Natural killer cell (primary cell): ENCODE data around the gene ASAP2. TPM values are rescaled to one million over a fixed set of nuclear protein-coding genes. Genes with fewer than 3 reads are reported as not detected.

ENCODE experiments used
- ATAC-seq, 3 donors: fragments of 150-1000 bp in 2 of 3; fragments of 200-7000 bp in 1 of 3; cut with Tn5 transposase; 1 replicate in 1 of 3; 2 replicates in 2 of 3; pipeline ENCODE4 v1.10.0; 2021; ENCODE audit warnings: mild to moderate bottlenecking in 2 of 3, moderate library complexity in 2 of 3
- DNase-seq, 2 donors: peaks; one replicate each; pipeline versions ENCODE4 v3.0.0 to v3.0.0-alpha.2; 2013 to 2021; ENCODE audit warnings: mixed read lengths in 1 of 2
- H3K27ac ChIP-seq: one replicate; pipeline ENCODE4 v1.5.1; 2013; ENCODE audit warnings: mild to moderate bottlenecking, low read length
- H3K27me3 ChIP-seq: one replicate; pipeline ENCODE4 v1.6.1; 2013; ENCODE audit warnings: low read length; ENCODE audit not compliant: control insufficient read depth, insufficient read depth
- H3K36me3 ChIP-seq: one replicate; pipeline ENCODE4 v1.6.1; 2013; ENCODE audit warnings: low read length; ENCODE audit not compliant: control insufficient read depth, insufficient read depth
- H3K4me1 ChIP-seq: one replicate; pipeline ENCODE4 v1.6.1; 2013; ENCODE audit warnings: low read length; ENCODE audit not compliant: control insufficient read depth, insufficient read depth
- H3K4me3 ChIP-seq: one replicate; pipeline ENCODE4 v1.5.1; 2013; ENCODE audit warnings: low read length
- H3K9me3 ChIP-seq: one replicate; pipeline ENCODE4 v1.6.1; 2013; ENCODE audit warnings: low read length; ENCODE audit not compliant: control insufficient read depth, insufficient read depth
- H3K27ac Mint-ChIP-seq, 2 donors: one replicate each; pipeline ENCODE4 v1.8.0; 2022; ENCODE audit warnings: mild to moderate bottlenecking in 2 of 2, mixed read lengths in 2 of 2, moderate library complexity in 1 of 2
- H3K27me3 Mint-ChIP-seq, 2 donors: one replicate each; pipeline ENCODE4 v1.8.0; 2022; ENCODE audit warnings: low read depth in 2 of 2, mixed read lengths in 2 of 2
- H3K36me3 Mint-ChIP-seq: one replicate; pipeline ENCODE4 v1.8.0; 2022; ENCODE audit warnings: mixed read lengths
- H3K4me1 Mint-ChIP-seq, 2 donors: one replicate each; pipeline ENCODE4 v1.8.0; 2022; ENCODE audit warnings: mixed read lengths in 2 of 2
- H3K4me3 Mint-ChIP-seq: one replicate; pipeline ENCODE4 v1.8.0; 2022; ENCODE audit warnings: mild to moderate bottlenecking, moderate library complexity, mixed read lengths
- H3K9me3 Mint-ChIP-seq, 2 donors: one replicate each; pipeline ENCODE4 v1.8.0; 2022; ENCODE audit warnings: mixed read lengths in 2 of 2
- CTCF ChIP-seq: fragments of 200-600 bp; IDR thresholded peaks from one replicate; pipeline ENCODE4 v1.8.0; 2022; ENCODE audit warnings: antibody characterized with exemption
- WGBS: methylation state at CpG from one replicate; pipeline ENCODE4 v1.1.7; 2013; ENCODE audit warnings: missing lambda C conversion rate; ENCODE audit not compliant: insufficient coverage; 5-methylcytosine and 5-hydroxymethylcytosine counted together
- intact Hi-C: fragments of 100-400 bp; cut with micrococcal nuclease; formaldehyde crosslinking; loops from one replicate; pipeline ENCODE4 v1.14.2; 2022
- total RNA-seq, 4 donors: library from RNA; stranded (reverse); fragments of 120-200 nt in 1 of 4; gene quantifications; one replicate each; pipeline versions ENCODE4 v1.2.3 to v1.2.4, GENCODE V29; 2013 to 2022

Gene ASAP2
- total RNA-seq, 3 donors from 2014 or later (not counting 1 experiment from before 2014, with no cell fraction given), result 0.20 to 1.8 (median 0.60) TPM

GRCh38 chr2:9330612-9331270 lies 124.1 kb downstream of the ASAP2 start:
- Mint-ChIP-seq H3K4me1 (no peaks in the 10 kb centered on the region), H3K9me3 (no peaks in the 10 kb centered on the region), H3K36me3 (no peaks in the 10 kb centered on the region), H3K27me3 (peaks cover 10 to 14% of the 10 kb centered on the region in 2 donors), H3K4me3 (no peak overlapping the region), H3K27ac (no peak overlapping the region)
- intact Hi-C loops, result no loop called here
- H3K27me3 ChIP-seq, result no peaks in the 10 kb centered on the region
- peaks cover 3% of the 10 kb centered on the region for H3K4me1 ChIP-seq
- H3K4me3 ChIP-seq, result no peak overlapping the region
- 65% methylated on average over 18 of the region's 19 CpGs for WGBS
- no peak overlapping the region for H3K27ac ChIP-seq
- no peaks in the 10 kb centered on the region for H3K9me3 ChIP-seq
- TF ChIP-seq CTCF, result no peak
- DNase-seq (no peak), ATAC-seq (no peak)
- H3K36me3 ChIP-seq, result no peaks in the 10 kb centered on the region

GRCh38 chr2:9331704-9332103 lies 125.1 kb downstream of the ASAP2 start:
- Histone ChIP-seq H3K4me3 (no peak overlapping the region), H3K36me3 (no peaks in the 10 kb centered on the region), H3K27ac (no peak overlapping the region), H3K27me3 (no peaks in the 10 kb centered on the region), H3K9me3 (no peaks in the 10 kb centered on the region), H3K4me1 (peaks cover 8% of the 10 kb centered on the region)
- no peak for TF ChIP-seq CTCF
- no peaks in the 10 kb centered on the region for H3K36me3 Mint-ChIP-seq
- no peak for ATAC-seq
- no peak overlapping the region for H3K4me3 Mint-ChIP-seq
- H3K27me3 Mint-ChIP-seq, result peaks cover 10 to 14% of the 10 kb centered on the region in 2 donors
- 67% methylated on average over 7 of the region's 7 CpGs for WGBS
- no peaks in the 10 kb centered on the region for H3K9me3 Mint-ChIP-seq
- no peak overlapping the region for H3K27ac Mint-ChIP-seq
- H3K4me1 Mint-ChIP-seq, result peaks cover 0 to 3% of the 10 kb centered on the region in 2 donors
- DNase-seq, result no peak
- intact Hi-C loops, result no loop called here

DNA sequence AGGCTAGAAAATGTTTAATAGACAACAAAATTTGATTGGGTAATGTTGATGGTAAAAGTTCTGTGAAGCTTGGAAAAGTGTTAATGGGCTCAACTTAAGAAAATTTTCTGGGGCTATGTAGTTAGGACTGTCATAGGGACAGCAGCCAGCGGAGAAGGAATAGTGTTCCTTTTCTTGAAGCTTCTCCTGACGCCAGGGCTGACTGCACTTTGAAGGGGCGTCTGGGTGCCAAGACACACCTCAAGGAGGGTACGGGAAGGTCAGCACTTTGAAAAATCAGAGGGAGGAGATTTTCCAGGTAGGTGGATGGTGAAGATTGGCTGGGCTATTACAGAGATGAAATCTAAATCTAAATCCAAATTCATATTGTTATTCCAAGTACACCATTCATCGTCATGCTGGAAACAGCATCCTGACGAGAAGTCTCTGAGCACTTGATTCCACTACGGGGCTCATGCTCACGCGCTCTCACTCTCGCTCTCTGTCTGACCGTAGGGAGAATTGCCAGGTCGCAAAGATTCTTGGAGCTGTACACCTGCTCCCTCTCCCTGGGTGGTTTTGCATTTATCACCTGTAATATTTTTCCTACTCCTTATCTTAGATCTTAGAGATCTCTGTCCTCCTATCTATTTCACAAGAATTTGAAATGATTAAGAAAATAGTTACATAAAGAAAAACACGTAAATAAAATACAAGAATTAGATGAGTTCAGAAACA lies 125.7 kb downstream of the ASAP2 start:
- ATAC-seq (no peak), DNase-seq (no peak)
- no peak for TF ChIP-seq CTCF
- peaks cover 0 to 3% of the 10 kb centered on the region in 2 donors for H3K4me1 Mint-ChIP-seq
- no peak overlapping the region for H3K27ac ChIP-seq
- H3K9me3 ChIP-seq, result no peaks in the 10 kb centered on the region
- H3K4me3 ChIP-seq, result no peak overlapping the region
- H3K27me3 ChIP-seq, result no peaks in the 10 kb centered on the region
- intact Hi-C loops, result no loop called here
- no peak overlapping the region for H3K4me3 Mint-ChIP-seq
- WGBS, result 98% methylated on average over 12 of the region's 13 CpGs
- no peak overlapping the region for H3K27ac Mint-ChIP-seq
- H3K9me3 Mint-ChIP-seq, result no peaks in the 10 kb centered on the region
- no peaks in the 10 kb centered on the region for H3K36me3 Mint-ChIP-seq
- no peaks in the 10 kb centered on the region for H3K36me3 ChIP-seq
- H3K27me3 Mint-ChIP-seq, result peaks cover 10 to 14% of the 10 kb centered on the region in 2 donors
- H3K4me1 ChIP-seq, result peaks cover 8% of the 10 kb centered on the region
